PC-3 (cell line): ENCODE measurements around the gene GUCY2D. TPM values are rescaled to one million over a fixed set of nuclear protein-coding genes. Genes with fewer than 3 reads are reported as not detected.

Experiments used
- ATAC-seq: fragments of 200-7000 bp; cut with Tn5 transposase; 2 replicates; pipeline ENCODE4 v1.9.1; 2020; ENCODE audit warnings: mild to moderate bottlenecking, moderate library complexity
- BruUV-seq: library from RNA; stranded (reverse); fragments of 400-500 nt; replicated peaks from 2 replicates; lab custom pipeline; 2021; lab: Mats Ljungman, UMichigan
- CTCF ChIA-PET: fragments of 300-600 bp; sonication (Branson Sonifier 250); formaldehyde crosslinking; loops from one replicate; lab custom pipeline; 2022; ENCODE audit warnings: antibody characterized with exemption; lab: Charles Lee
- POLR2A ChIA-PET: fragments of 300-600 bp; sonication (Branson Sonifier 250); formaldehyde crosslinking; loops from one replicate; lab custom pipeline; 2022; ENCODE audit warnings: antibody characterized with exemption; ENCODE audit not compliant: unreplicated experiment; lab: Charles Lee
- DNase-seq: peaks from one replicate; pipeline ENCODE4 v3.0.0-alpha.2; 2015
- H2AFZ ChIP-seq: fragments of 300-600 bp; sonication (generic); 2 replicates; pipeline ENCODE4 v1.6.0; 2016; ENCODE audit warnings: antibody characterized with exemption, low read length
- H3F3A ChIP-seq: fragments of 300-600 bp; sonication (generic); one replicate; pipeline ENCODE4 v1.6.0; 2017; ENCODE audit warnings: antibody characterized with exemption, low read length, control low read depth, mild to moderate bottlenecking; ENCODE audit not compliant: unreplicated experiment
- H3K27ac ChIP-seq: fragments of 300-600 bp; sonication (generic); 2 replicates; pipeline ENCODE4 v1.5.1; 2016; ENCODE audit warnings: mild to moderate bottlenecking, low read length
- H3K27me3 ChIP-seq: fragments of 300-600 bp; sonication (generic); 2 replicates; pipeline ENCODE4 v1.6.1; 2016; ENCODE audit warnings: low read length, mixed read lengths
- H3K36me3 ChIP-seq: fragments of 300-600 bp; sonication (generic); 2 replicates; pipeline ENCODE4 v1.6.1; 2016; ENCODE audit warnings: low read depth, mixed run types, low read length, mixed read lengths
- H3K4me1 ChIP-seq: fragments of 300-600 bp; sonication (generic); 2 replicates; pipeline ENCODE4 v1.5.1; 2016; ENCODE audit warnings: low read length; ENCODE audit not compliant: insufficient read depth
- H3K4me2 ChIP-seq: fragments of 300-600 bp; sonication (generic); 2 replicates; pipeline ENCODE4 v1.6.0; 2016; ENCODE audit warnings: low read length
- H3K4me3 ChIP-seq: fragments of 300-600 bp; sonication (generic); 2 replicates; pipeline ENCODE4 v1.5.1; 2016; ENCODE audit warnings: mild to moderate bottlenecking, low read length, mixed read lengths
- H3K79me2 ChIP-seq: fragments of 300-600 bp; sonication (generic); 2 replicates; pipeline ENCODE4 v1.6.1; 2017; ENCODE audit warnings: low read length, mixed read lengths
- H3K9ac ChIP-seq: fragments of 300-600 bp; sonication (generic); 2 replicates; pipeline ENCODE4 v1.6.0; 2016; ENCODE audit warnings: mild to moderate bottlenecking, low read length
- H3K9me2 ChIP-seq: fragments of 300-600 bp; sonication (generic); replicated peaks from 2 replicates; pipeline ENCODE4 v1.6.1; 2016; ENCODE audit warnings: mixed run types, low read length, mixed read lengths
- H3K9me3 ChIP-seq: fragments of 300-600 bp; sonication (generic); 2 replicates; pipeline ENCODE4 v1.6.1; 2016; ENCODE audit warnings: low read length, mixed read lengths
- H4K20me1 ChIP-seq: fragments of 300-600 bp; sonication (generic); 2 replicates; pipeline ENCODE4 v1.6.1; 2016; ENCODE audit warnings: low read length, mixed read lengths
- CTCF ChIP-seq: fragments of 300-600 bp; sonication (generic); conservative IDR thresholded peaks from 2 replicates; pipeline ENCODE4 v1.5.1; 2017; ENCODE audit warnings: antibody characterized with exemption, low read depth, mild to moderate bottlenecking, low read length
- EZH2 ChIP-seq: fragments of 300-600 bp; sonication (generic); IDR thresholded peaks from one replicate; pipeline ENCODE4 v1.6.1; 2017; ENCODE audit warnings: antibody characterized with exemption, mild to moderate bottlenecking, low read length; ENCODE audit not compliant: unreplicated experiment
- EZH2phosphoT487 ChIP-seq: fragments of 300-600 bp; sonication (generic); IDR thresholded peaks from 2 replicates; pipeline ENCODE4 v1.6.1; 2018; ENCODE audit warnings: mild to moderate bottlenecking, antibody characterized with exemption, low read length, borderline replicate concordance
- intact Hi-C: fragments of 100-400 bp; cut with micrococcal nuclease; formaldehyde crosslinking; loops from 2 replicates; pipeline ENCODE4 v1.9.0; 2023
- total RNA-seq: library from RNA; depleted of rRNA; stranded (reverse); fragments of >200 nt; gene quantifications from 2 replicates; pipeline ENCODE4 v1.2.3, GENCODE V29; 2014

Gene GUCY2D
- total RNA-seq, 1 experiment from 2014 or later = not detected

- no peak overlapping the region for H2AFZ ChIP-seq
- H3K27ac ChIP-seq = no peak overlapping the region
- ATAC-seq (no peak), DNase-seq (no peak)
- intact Hi-C loops = no loop called here
- H3K9ac ChIP-seq = no peak overlapping the region
- no peak overlapping the region for H3K4me2 ChIP-seq
- no peak overlapping the region for H3K4me3 ChIP-seq
- no peaks in the 10 kb centered on the region for H3F3A ChIP-seq
- H3K9me3 ChIP-seq = no peaks in the 10 kb centered on the region
- H3K79me2 ChIP-seq = no peaks in the 10 kb centered on the region
- POLR2A ChIA-PET = no interaction called here
- no peaks in the 10 kb centered on the region for H3K27me3 ChIP-seq
- CTCF ChIA-PET = no interaction called here
- H3K4me1 ChIP-seq = 0 out of 2 replicates have a peak, but pooled peaks cover 5% of the 10 kb centered on the region
- BruUV-seq = no TSS peak
- no peaks in the 10 kb centered on the region for H3K9me2 ChIP-seq
- H4K20me1 ChIP-seq = no peaks in the 10 kb centered on the region
- TF ChIP-seq EZH2 = no peak
- TF ChIP-seq CTCF = no peak
- no peak for TF ChIP-seq EZH2phosphoT487
- H3K36me3 ChIP-seq = no peaks in the 10 kb centered on the region
Observed at GRCh38 chr17:8044819-8045810, 42.7 kb downstream of the GUCY2D start.

DNA sequence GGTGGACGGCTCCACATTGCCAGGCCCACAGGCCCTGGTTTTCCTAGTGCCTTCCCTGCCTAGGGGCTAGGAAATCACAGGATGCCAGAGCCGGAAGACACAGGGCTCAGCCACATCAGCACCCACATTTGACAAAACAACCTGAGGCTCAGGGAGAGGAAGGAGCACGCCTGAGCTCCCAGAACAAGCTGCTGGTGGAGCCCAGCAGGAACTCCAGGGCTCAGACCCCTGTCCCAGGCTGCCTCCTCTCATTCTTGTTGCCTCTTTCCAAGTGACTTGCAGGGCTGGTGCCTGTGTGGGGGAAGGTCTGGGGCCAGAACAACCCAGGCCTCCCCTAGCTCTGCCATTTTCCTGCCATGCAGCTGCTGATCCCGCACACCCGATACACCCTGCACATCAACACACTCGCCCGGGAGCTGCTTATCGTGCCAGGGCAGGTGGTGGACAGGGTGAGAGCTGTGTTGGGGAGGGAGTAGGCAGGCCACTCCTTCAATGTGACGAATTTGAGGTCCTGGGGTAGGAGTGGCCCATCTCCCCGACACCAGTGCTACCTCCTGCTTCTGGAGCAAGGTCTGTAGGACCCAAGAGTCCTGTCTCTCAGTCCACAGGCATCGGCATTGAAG, 44.0 kb downstream of the GUCY2D start:
- DNase-seq (no peak), ATAC-seq (no peak)
- no peak for TF ChIP-seq CTCF
- H3K4me1 ChIP-seq = no peaks in the 10 kb centered on the region
- intact Hi-C loops = no loop called here
- H3K9ac ChIP-seq = no peak overlapping the region
- no peaks in the 10 kb centered on the region for H3K9me2 ChIP-seq
- no peaks in the 10 kb centered on the region for H3F3A ChIP-seq
- ChIA-PET CTCF (no interaction called here), POLR2A (no interaction called here)
- H3K4me3 ChIP-seq = no peak overlapping the region
- no peak overlapping the region for H2AFZ ChIP-seq
- H3K4me2 ChIP-seq = no peak overlapping the region
- no peaks in the 10 kb centered on the region for H3K79me2 ChIP-seq
- no peak overlapping the region for H3K27ac ChIP-seq
- H3K36me3 ChIP-seq = no peaks in the 10 kb centered on the region
- H4K20me1 ChIP-seq = no peaks in the 10 kb centered on the region
- no peaks in the 10 kb centered on the region for H3K9me3 ChIP-seq
- BruUV-seq = no TSS peak
- H3K27me3 ChIP-seq = no peaks in the 10 kb centered on the region
